Midbrain (tissue), 1 donor: ENCODE data around the gene ST6GALNAC2.

Source experiments
- DNase-seq: peaks from one replicate; lab custom pipeline; 2025; lab: John Stamatoyannopoulos, UW

Gene ST6GALNAC2

DNA sequence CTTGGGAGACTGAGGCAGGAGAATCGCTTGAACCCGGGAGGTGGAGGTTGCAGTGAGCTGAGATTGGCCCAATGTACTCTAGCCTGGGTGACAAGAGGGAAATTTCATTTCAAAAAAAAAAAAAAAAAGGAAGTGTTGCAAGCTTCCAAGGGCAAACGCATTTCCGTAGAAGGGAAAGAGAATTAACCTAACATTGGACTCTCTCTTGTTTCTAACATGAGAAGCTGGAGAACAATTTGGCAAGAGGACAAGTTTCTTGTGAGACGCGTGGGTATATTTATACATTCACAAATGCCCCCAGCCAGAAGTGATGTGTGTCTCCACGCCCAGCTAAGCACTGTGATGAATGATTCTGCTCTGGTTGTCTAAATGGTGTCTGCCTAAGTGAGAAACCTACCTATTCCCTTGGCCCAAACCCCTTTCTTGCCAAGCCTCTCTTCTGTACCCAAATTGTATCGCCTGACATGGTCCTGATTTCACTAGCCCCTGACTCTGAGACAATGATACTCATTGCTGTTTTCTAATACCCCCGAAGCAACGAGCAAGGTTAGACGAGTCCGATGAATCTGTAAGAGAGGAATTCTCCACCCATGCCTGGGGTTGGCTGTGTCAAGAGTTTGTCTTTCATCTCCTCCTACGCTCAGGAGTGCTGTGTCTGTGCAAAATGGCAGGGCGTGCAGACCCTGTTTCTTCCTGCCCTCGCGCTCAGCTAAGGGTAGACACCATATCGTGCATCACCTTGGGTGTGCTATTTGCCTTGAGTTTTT, 14.2 kb upstream of the ST6GALNAC2 start:
- DNase-seq: no peak

DNA sequence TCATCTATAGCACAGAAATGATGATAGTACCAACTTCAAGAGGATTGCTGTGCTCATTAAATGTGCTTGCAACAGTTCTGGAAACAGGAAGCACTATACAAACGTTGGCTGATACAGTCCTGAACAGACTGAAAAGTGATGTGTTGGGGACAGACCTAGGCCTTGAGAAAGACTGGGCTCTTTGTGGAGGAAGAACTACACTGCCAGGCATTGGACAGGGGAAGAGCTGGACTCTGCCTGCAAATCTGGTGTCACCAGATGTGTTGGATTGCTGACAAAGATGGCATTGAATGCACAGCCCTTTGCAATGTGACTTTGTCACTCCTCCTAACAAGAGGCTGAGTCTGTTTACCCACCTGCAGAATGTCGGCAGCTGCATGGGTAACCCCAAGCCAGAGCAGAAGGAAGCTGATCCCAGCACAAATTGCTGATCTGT, 12.4 kb upstream of the ST6GALNAC2 start:
- DNase-seq: peak; percentile 39

DNA sequence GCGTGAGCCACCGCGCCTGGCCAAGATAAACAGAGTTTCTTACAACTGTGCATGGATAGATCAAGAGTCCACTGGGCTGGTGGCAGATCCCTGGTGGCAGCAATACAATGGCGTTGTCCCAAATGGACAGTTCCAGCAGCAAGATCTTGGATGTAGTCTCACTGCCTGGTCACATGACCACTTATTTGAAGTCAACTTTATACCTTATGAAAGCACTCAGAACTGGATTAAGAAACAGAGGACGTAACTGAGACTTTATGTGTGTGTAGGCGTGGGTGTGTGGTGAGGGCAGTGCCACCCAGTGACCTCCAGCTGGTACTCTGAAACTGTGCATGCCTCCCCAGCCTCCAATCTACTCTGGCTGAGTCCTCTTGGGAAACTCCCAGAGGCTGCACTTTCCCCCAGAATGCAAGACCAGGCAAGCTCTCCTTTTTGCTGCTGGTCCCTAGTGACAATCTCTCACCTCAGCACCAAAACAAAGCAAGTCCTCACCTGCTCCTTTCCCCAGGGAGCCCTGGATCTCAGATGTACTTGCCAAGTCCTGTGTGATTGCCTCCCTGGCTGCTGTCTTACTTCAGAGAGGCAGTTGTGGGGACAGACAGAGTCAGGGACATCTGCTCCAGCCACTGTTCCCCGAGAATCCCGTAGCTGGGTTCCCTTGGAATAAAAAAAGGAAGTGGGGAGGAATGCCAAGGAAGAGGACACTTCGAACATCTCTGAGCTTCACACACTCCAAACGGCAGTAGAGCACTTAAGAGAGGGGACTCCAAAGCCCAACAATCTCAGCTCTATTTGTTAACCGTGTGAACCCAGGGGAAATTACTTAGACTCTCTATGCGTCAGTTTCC, 11.7 kb upstream of the ST6GALNAC2 start:
- DNase-seq: no peak

DNA sequence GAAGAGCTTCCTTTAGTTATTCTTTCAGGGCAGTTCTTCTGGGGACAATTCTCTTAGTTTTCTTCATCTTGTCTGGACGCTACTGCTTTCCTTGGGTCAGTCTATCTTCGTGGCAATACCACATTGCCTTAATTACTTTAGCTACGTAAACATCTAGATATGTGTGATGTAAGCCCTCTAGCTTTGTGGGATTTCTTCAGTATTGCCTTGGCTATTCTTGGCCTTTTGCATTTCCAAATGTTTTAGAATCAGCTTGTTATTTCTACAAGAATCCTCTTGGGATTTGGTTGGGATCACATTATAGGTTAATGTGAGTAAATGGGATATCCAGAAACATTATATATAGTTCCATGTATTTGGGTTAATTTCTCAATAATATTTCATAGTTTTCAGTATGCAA, 9.0 kb upstream of the ST6GALNAC2 start:
- no peak for DNase-seq

DNA sequence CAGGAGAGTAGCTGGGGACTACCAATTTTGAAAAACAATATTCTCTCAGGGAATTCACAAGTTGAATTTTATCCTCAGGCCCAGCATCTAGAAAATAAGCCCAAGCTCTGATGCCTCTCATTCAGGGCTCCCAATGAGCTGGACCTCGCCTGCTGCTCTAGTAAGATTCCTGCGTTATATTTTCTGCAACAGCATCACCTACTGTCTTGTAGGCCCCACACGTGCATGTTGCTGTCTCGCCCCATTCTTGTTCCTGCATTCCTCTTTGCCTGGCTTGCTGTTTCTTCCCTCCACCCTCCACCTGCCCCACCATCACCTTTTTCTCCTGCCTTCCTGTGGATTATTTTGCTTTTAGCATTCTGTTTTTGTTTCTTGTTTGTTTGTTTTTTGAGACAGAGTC, 8.3 kb upstream of the ST6GALNAC2 start:
- no peak for DNase-seq

DNA sequence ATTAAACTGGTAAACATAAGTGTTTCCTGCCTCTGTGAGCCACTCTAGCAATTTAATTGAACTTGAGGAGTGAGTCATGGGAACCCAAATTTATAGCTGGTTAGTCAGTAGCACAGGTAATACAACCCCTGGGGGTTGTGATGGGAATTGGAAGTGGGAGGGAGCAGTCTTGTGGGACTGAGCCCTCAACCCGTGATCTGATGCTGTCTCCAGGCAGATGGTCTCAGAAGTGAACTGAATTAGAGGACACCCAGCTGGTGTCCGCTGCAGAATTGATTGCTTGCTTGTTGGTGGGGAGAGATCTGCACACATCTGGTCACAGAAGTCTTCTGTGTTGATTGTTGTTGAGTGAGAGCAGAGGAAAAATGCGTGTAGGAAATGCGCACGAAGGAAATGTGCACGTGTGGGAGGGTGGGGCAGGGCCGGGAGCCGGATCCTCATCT, 7.7 kb upstream of the ST6GALNAC2 start:
- no peak for DNase-seq

DNA sequence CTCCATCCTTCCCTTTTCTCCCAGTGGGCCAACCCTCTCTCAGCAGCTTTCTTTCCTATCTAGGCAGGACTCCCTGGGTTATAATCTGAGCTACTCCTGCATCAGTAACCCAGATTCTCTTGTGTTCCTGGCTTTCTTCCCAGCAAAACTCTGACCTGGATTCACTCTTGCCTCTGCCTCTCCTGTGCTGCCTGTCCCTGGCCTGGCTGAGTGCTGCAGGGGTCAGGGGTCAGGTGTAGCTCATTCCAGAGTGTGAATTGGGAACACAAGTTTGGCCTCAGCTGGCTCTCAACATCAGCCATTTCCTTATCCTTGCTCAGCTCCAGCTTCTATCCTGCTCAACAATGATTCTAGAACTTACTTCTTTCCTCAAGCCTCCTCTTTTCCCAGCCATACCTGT, 2.5 kb upstream of the ST6GALNAC2 start:
- no peak for DNase-seq

DNA sequence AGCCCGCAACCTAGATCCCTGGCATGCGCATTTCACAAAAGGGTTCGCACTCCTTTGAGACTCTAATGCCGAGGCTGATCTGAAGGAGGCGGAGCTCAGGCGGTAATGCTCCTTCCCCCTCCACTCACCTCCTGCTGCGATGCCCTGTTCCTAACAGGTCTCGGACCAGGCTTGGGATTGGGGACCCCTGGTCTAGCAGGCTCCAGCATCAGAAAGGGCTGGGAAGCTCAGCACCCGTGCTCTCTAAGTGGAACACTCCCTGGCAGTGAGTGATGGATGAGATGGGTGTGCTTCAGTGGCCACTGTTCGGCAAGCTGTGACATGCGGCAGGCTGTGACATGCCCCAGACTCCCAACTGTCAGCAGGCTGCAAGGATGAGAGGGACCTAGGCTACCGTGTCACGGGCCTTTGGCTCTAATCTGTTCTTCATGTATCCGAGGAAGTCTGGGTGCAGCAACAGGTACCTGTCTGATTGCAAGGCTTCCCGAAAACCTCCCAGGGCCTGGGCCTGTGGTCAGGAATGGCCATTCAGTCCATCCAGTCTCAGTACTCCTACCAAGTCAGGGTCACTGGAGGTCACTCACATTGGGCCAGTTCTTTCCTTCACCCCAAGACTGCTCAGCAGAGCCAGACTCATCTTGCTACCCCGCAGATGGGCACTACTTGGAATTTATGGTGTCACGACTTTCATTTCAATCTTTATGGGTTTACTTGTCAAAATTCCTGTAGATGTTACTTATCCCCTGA, 1.3 kb upstream of the ST6GALNAC2 start:
- no peak for DNase-seq

DNA sequence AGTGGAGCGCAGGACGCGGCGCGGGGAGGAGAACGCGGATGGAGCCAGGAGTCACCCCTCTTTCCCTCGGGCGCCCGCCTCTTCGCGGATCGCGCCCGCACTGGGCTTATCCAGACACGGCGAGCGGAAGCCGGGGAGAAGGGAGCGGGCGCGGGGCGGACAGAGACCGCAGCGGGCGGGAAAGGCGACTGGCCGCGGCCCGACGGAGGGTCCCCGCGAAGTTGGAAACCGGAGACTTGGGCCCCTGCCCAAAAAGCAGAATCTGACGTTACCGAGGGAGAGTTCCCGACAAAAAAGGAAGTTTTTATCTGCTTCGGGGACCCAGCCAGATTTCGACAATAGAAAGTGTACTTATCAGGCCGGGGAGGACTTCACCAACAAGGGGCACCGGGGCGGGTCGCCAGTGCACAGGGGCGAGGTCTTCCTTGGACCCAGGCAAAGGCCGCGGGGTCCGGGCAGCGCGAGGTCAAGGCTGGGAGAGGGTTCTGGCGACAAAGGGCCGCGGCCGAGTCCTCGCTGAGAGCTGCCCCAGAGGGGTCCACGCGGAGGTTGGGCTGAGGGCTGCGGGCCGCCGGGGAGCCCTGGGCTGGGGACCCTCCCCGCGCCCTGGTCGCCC, 519 bp downstream of the ST6GALNAC2 start:
- no peak for DNase-seq

DNA sequence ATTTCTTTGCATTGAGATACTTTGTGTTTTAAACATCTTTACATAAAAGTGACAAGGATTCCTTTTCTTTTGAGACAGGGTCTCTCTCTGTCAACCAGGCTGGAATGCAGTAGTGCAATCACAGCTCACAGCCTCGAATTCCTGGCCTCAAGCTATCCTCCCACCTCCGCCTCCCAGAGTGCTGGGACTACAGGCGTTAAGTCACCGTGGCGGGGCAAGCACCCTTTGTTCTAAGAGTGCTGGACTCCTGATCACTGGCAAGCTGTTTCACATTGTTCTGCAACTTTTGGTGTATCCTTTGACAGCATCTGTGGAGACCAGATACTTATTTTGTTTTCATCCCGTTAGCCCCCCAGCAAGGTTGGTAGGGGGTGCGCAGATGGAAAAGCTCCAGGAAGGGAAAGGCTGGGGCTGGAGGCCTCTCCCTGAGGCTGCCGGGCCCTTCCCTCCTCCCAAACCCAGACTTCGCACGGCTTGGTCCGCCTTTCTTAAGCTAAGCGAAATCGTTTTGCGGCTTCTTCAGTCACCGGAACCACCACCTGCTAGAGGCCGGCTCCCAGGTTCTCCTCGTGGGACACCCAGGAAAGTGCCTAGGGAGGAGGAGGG, 1.1 kb downstream of the ST6GALNAC2 start:
- DNase-seq: no peak

DNA sequence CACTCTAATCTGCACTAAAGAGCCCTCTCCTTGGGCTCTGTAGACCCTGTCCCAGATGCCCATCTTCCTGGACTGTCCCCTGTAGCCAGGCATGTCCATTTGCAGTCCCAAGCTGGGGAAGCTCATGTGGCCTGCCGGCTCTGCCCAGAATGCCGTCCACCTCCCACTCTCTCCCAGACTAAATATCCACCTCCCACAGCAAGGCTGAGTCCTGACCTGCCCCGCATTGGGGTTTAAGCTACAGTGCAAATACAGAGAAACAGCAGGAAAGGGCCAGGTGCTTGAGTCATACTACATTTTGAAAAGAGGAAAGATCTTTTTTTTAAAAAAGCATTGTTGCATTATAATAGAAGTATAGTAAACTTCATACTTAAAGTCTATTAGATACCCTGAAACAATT, 3.0 kb downstream of the ST6GALNAC2 start:
- no peak for DNase-seq

DNA sequence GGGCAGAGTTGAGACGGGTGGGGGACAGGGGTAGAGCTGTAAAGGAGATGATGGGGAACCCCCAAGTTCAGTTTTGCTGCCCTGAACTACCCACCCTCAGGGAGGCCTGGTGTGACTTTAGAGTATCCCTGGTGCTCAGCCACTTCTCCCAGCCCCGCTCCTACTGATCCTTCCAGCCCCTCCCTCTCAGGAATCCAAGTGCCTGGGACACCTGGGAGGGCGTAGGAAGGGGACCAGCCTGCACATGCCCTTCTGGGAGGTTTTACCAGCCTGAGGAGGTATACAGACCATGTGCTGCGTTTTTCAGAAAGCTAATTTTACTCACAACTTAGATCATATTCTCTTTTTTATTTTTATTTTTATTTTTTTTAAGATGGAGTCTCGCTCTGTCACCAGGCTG, 4.1 kb downstream of the ST6GALNAC2 start:
- no peak for DNase-seq

DNA sequence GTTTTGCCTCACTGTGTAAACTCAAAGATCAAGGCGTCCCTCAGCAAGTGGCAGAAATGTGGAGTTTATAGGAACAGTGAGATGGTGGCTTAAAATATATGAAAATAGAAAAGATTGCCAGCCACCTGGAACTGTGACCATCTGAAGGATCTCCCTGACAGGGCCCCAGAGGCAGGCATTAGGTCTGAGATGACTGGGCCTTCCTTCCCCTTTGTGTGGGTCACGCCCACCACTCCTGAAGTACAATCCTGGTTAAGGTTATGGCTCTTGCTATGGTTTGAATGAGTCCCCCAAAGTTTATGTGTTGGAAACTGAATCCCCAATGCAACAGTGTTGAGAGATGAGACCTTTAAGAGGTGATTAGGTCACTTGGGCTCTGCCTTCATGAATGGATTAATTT, 6.4 kb downstream of the ST6GALNAC2 start:
- DNase-seq: no peak

DNA sequence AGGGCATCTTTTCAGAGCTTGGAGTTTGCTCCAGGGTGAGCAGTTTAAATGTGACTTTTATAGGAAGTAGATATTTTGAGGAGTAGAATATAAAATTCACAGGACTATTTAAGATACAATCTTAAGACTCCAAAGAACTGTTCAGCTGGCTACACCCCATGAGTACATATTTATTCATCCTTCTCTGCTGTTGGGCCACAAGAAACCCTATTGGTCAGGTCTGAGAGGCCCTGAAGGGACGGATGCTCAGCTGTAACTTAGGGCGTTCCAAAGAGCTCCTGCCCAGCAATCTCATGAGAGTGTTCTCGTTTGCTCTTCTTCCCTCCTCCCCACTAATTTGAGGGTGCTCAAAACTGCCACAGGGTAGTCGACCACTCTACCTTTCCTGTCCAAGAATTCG, 7.3 kb downstream of the ST6GALNAC2 start:
- DNase-seq: no peak

DNA sequence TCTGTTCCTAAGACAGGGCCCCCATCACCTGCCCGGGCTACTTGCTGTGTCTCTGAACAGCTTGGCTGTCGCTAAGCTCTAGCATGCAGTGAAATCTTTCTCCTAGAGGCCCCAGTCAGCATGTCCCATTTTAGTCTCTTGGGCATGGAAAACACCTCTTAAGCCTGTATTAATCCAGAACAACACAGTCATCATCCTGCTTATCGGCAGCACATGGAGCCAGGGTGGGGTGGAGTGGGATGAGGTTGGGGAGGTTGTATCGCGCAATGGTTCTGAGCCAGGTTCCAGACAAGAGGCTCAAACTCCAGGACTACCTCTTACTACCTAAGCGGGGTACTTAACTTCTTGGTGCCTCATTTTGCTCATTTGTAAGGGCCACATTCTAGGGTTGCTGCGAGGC, 7.8 kb downstream of the ST6GALNAC2 start:
- no peak for DNase-seq

DNA sequence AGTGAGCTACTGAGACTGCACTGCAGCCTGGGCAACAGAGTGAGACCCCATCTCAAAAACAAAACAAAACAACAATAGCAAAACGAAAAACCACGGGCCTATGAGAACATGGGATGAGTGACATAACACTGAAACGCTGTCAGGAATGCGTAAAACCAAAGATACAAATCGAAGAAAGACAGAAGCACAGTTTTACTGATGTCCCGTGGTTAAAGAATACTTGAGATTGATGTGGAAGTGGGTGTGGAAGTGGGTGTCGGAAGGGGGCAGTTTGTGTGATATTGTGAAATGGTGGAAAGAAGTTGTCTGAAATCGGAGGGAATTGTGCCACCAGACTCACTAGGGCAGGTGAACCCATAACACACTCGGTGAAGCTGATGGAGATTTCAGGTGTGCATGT, 9.5 kb downstream of the ST6GALNAC2 start:
- DNase-seq: no peak

DNA sequence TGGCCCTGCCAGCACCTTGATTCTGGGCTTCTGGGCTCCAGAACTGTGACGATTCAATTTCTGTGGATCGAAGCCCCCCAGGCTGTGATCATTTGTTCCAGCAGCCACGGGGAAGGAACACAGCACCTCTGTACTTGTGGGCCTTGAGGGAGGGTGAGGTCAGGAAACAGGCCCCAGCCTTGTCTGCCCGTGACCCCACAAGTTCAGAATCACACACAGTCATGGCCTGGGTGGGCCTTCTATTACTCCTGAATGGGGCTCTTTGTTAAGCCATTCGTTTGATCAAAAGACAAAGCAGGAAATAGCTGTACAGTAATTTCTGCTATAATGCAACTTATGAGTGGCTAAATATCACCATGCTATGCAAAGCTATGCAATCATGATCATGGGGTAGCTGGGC, 10.1 kb downstream of the ST6GALNAC2 start:
- DNase-seq: no peak

DNA sequence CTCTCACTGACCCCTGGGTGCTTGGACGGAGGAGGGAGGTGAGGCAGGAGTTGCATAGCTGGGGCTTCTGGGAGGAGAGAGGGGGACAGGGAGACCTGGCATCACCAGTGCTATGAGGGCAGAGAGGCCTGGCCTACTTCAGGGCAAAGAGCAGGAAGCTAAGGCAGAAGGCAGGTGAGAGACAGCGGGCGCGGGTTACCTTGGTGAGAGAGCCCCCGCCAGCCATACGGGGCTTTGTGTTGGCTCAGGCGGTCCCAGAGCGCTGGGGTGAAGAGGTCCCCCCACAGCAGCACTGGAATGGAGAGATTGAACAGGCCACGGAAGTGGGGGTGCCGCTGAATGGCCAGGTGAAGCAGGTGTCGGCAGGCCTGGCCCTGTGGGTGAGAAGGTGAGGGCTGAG, 11.5 kb downstream of the ST6GALNAC2 start:
- no peak for DNase-seq

DNA sequence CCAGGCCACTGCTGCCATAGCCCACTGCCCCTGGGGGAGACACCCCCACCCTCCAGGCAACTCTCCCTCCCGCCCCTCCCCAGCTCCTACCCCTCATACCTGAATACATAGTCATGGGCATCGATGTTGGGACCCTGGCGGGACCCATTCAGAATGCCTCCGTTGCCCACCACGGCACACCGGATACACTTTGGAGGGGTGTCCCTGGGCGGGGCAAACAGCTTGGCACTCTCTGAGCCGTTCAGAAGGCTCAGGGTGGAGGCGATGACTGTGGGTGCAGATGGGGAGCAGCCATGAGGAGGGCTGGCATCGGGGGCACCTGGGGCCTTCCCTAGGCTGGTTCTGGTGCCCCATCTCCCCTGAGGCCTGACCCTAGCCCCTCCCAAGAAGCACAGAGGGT, 12.6 kb downstream of the ST6GALNAC2 start:
- DNase-seq: no peak

DNA sequence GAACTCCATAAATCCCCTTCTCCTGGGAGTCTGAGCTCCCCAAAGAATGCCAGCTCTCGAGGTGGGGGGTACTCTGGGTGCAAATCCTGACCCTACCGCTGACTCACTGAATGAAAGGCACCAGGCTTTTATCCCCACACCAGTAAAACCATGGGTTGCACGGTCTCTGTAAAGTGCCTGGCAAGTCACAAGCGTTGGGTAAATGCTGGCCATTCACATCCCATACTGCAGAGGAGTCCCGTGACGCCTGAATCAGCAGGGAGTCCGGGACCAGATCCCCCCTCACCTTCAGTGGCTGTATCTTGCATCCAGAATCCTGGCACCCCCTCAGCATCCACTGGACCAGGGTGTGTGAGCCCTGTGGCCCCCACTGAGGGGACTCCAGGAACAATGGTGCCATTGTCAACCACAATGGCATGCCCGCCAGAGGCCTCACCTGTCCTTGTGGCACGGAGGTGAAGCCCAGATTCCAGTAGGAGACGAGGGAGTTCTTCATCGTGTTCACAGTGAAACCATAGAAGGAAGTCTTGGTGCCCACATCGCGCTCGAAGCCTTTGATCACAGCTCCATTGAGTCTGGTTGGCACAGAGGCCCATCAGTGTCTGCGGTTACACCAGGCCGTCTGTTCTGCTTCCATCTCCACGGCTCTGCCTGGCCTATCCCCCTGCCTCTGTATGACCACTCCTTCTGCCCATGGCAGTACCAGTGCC, 13.3 kb downstream of the ST6GALNAC2 start:
- DNase-seq: no peak

DNA sequence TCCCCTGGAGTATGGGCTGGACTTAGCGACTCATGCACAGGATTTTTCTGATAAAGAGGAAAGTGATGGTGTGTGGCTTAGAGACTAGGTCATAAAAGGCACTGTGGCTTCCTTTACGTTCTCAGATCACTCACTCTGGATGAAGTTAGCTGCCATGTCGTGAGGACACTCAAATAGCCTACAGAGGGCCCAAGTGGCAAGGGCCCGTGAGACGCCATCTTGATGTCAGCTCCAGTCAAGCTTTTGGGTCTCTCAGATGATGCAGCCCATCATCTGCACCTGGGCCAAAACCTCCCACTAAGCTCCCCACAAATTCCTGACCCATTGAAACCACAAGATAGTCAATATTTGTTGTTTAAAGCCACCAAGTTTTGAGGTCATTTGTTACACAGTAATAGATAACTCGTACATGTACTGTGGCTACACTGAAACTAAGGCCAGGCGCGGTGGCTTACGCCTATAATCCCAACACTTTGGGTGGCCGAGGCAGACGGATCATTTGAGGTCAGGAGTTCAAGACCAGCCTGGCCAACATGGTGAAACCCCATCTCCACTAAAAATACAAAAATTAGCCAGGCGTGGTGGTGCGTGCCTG, 14.7 kb downstream of the ST6GALNAC2 start:
- DNase-seq: no peak
